DND-41 (cell line): ENCODE measurements around the gene TM4SF4.

Source experiments
- EZH2 ChIP-seq: IDR thresholded peaks from 3 replicates; pipeline ENCODE4 v1.6.1; 2012; ENCODE audit warnings: borderline replicate concordance, low read depth, mild to moderate bottlenecking, moderate library complexity, low read length, inconsistent platforms; ENCODE audit not compliant: severe bottlenecking
- TF ChIP-seq, protein P1 (sequence below): IDR thresholded peaks from 2 replicates; pipeline ENCODE4 v1.5.1; 2012; ENCODE audit warnings: borderline replicate concordance, low read length, moderate library complexity, mild to moderate bottlenecking; ENCODE audit not compliant: poor library complexity, severe bottlenecking; ENCODE audit errors: extremely low read depth

- TF ChIP-seq, protein P1, sequence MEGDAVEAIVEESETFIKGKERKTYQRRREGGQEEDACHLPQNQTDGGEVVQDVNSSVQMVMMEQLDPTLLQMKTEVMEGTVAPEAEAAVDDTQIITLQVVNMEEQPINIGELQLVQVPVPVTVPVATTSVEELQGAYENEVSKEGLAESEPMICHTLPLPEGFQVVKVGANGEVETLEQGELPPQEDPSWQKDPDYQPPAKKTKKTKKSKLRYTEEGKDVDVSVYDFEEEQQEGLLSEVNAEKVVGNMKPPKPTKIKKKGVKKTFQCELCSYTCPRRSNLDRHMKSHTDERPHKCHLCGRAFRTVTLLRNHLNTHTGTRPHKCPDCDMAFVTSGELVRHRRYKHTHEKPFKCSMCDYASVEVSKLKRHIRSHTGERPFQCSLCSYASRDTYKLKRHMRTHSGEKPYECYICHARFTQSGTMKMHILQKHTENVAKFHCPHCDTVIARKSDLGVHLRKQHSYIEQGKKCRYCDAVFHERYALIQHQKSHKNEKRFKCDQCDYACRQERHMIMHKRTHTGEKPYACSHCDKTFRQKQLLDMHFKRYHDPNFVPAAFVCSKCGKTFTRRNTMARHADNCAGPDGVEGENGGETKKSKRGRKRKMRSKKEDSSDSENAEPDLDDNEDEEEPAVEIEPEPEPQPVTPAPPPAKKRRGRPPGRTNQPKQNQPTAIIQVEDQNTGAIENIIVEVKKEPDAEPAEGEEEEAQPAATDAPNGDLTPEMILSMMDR, result no peak
- no peak for TF ChIP-seq EZH2
Measured at GRCh38 chr3:149495581-149496125, 21.2 kb downstream of the TM4SF4 start.
